GM19023 (cell line): ENCODE measurements around the gene BAZ2B.
"Not testable (repeated sequence)": the region's sequence is repeated elsewhere in the genome, so short reads cannot be mapped to it uniquely, and the experiment has no call there.

Source experiments
- ATAC-seq: cut with Tn5 transposase; IDR thresholded peaks from one replicate; pipeline ENCODE4 v1.9.1; 2021; ENCODE audit warnings: mild to moderate bottlenecking, moderate library complexity; ENCODE audit not compliant: unreplicated experiment

The BAZ2B gene

GRCh38 chr2:159616286-159616701 lies at the start of gene BAZ2B:
BAZ2B (minus strand) TSS chr2:159616548; CDS start chr2:159478719, 137,829 bp downstream.
- peak; percentile 40 for ATAC-seq

- no peak for ATAC-seq
These were observed 44.9 kb upstream of the BAZ2B start for GRCh38 chr2:159661286-159661685.

DNA sequence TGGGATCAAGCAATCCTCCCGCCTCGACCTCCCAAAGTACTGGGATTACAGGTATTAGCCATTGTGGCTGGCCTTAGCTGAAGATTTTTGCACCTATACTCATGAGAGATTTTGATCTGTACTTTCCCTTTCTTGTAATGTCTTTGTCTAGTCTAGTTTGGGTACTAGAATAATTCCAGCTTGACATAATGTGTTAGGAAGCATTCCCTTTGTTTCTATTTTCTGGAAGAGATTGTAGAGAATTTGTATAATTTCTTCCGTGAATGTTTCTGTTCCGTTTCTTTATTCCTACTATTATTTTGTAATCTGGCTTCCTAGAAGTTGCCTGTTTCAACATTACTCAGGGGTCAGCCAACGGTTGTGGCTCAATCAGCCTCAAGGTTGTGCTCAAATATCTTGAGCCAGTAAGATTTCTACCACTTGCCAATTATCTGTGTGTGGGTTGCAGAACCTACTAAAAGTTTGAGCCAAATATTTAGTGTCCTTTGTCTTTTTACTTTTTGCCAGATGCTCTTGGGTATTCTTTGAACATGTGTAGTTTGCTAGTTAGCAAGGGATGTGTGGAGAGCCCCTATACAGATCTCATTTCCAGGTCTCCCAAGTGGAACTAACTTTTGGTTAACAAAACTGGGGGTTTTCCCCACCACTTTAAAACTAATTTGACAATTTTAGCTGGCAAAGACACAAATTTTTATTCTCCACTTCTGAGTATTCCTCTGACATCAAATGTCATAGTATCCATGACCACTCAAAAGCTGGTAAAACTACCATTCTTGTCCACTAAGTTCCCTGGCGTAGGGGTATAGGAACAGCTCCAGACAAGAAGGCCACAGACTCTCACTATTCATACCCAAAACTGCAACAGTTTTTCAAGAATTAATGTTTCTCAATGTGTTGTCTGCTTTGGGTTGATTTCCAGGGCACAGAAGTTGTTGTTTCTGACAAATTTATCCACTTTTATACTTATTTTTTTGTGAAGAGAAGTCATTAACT lies 42.8 kb upstream of the BAZ2B start:
- ATAC-seq, result no peak

DNA sequence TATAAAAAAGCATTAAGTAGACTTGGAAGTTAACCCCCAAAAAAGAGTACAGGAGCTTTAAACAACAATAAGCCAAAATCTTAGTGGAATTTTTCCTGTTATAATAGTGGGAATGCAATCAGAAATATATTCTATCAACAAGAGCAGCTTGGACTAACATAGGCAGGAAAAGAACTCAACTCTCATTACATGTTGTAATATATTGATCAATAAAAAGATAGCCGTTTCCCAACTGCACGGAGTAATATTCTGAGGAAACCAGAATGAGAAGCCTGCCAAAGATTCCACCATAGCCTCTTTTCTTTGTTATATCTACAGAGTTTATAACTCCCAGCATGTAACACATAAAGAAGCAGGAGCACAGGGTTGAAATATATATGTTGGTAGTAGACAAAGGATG lies 37.6 kb upstream of the BAZ2B start:
- ATAC-seq, result no peak

- no peak for ATAC-seq
These were observed 35.5 kb upstream of the BAZ2B start for GRCh38 chr2:159651884-159652283.

DNA sequence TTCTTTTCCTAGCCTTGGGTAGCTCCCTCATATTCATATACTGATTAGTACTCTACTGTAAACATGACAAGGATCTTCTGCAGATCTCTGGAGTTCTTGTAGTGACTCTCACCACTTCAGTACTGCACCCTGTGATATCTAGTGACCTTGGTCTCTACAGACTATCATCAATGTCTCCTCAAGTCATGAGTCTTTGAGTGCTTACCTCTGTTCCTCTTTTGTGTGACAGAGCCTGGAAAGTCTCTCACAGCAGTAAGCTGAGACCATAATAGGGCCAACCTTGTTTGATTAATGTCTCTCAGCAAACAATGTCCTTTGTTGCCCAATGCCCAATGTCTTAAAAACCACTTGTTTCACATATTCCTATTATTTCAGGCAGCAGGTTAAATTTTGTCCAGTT lies 34.2 kb upstream of the BAZ2B start:
- no peak for ATAC-seq

DNA sequence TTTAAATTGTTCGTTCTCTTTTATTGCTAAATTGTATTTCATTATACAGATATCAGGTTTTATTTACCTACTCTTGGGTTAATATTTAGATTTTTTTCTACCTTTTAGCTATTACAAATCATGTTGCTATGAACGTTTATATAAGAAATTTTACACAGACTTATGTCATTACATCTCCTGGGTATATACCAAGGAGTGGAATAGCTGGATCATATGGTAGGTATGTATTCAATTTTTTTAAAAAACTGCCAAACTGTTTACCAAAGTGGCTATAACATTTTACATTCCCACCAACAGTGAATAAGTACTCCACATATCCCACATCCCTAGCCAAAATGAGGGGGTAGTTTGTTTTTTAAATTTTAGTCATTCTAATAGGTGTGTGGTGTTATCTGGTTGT lies 32.3 kb upstream of the BAZ2B start:
- ATAC-seq, result no peak

DNA sequence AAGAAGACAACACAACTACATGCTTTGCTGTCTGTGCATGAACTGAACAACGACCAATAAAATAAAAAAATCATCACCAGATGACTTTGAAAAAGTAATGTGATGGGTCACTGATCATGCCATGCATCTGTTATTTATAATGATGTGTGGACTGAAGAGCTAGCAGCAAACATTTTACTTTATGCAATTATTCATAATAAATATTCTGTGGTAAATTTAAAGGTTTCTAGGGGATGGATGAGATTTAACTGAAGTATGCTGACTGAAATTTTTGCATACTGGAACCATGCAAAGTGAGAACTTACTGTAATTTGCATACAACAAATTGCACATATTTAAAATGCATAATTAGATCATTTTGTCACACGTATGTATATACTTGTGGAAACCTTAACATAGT lies 31.3 kb upstream of the BAZ2B start:
- no peak for ATAC-seq

DNA sequence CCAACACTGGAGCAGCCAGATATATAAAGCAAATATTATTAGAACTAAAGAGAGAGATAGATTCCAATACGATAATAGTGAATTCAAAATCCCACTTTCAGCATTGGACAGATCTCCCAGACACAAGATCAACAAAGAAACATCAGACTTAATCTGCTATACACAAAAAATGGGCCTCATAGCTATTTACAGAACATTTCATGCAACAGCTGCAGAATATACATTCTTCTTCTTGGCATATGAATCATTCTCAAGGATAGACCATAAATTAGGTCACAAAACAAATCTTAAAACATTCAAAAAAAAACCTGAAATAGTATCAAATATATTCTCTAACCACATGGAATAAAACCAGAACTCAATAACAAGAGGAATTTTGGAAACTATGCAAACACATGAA lies 23.8 kb upstream of the BAZ2B start:
- no peak for ATAC-seq

DNA sequence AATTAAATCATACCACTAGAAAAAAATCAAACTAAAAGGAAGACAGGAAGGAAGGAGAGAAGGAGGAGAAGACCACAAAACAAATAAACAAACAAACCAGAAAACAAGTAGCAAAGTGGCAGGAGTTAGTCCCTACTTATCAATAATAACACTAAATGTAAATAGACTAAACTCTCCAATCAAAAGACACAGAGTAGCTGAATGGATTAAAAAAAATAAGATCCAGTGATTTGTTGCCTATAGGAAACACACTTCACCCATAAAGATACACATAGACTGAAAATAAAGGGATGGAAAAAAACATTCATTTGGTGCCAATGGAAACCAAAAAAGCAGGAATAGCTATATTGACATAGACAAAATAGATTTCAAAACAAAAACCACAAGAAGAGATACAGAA lies 23.4 kb upstream of the BAZ2B start:
- no peak for ATAC-seq

DNA sequence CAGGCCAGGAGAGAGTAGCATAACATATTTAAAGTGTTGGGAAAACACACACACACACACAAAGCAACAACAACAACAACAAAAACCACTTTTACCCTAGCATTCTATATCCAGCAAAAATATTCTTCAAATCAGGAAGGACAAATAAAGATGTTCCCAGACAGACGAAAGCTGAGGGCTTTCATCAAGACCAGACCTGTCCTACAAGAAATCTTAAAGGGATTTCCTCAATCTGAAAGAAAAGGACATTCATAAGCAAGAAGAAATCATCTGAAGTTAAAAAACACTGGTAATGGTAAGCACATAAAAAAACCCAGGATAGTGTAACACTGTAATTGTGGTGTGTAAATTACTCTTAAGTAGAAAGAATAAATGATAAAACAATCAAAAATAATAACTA lies 22.7 kb upstream of the BAZ2B start:
- no peak for ATAC-seq

DNA sequence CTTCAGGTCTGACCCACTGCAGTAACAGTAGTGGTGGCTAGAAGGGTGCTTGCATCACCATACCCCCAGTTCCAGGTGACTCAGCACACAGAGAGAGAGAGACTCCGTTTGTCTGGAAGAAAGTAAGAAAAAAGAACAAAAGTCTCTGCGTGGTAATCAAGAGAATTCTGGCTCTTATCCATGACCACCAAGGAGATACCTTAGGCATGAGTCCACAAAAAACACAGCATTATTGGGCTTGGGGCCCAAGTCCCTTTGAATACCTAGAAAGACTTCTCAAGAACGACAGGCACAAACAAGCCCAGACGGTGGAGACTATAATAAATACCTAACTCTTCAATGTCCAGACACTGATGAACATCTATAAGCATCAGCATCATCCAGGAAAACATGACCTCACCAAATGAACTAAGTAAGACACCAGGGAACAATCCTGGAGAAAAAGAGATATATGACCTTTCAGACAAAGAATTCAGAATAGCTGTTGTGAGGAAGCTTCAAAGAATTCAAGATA lies 21.7 kb upstream of the BAZ2B start:
- ATAC-seq, result no peak

DNA sequence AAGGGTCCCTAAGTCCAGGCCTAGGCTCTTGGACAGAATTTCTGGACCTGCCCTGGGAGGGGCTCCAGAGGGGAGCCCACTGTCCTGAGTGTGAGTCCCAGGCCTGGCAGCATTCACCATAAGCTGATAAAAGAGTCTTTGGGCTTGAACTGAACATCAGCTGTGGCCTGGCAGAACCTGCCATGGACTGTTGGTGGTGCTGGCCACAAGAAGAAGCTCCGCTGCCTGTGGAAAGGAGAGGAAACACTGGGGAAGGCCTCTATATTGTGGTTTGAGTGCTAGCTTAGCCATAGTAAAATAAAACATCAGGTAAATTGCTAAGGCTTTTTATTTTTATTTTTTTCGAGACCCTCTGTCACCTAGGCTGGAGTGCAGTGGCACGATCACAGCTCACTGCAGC lies 20.9 kb upstream of the BAZ2B start:
- no peak for ATAC-seq

DNA sequence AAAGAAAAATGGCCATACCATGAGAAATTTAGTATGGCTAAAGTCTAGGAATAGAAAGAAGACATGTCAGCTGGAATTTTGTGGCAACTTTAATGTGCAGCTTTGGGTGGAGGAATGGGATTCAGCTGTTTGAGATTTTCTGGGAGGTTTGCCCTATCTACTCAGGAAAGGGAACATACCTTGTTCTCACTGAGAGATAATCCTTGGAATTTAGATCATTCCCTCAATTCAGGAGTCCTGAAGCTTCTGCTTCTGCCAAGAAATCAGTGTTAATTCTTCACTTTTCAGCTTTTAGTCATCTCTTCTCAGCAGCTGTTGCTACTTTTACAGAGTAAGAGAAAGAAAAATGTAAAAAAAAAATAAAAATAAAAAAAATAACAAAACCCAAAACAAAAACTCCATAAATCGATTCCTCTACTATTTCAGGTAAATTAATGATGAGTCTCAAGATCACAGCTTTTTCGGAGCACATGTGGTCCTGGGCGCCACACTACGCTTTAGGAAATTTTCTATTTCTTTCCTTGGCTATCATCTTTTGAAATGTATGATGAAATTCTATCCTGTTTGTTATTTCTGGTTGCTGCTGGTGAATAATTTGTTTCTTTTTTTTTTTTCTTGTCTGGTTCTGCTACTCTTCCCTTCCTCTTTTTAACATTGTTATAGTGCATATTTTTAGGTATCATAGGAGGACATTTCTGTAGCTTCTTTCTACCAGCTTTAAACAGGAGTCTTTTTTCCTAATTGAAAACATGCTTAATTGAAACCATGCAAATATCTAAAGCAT lies 18.9 kb upstream of the BAZ2B start:
- ATAC-seq, result no peak

DNA sequence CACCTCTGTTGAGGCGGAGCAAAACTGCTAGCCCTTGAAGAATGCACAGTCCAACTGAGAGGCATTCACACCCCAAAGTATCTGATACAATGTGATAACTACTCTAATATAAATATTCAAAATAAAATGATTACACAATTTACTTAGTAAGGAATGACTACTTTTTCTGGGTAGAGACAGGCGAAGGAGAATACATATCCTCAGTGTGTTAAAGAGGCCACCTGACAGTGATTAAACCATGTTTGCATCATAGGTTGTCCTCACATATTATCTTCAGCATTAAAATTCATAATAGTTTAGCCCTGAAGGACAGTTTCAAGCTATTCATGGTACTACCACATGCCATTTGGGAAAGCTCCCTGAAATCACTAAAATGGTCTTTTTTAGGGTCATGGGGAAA lies 16.9 kb upstream of the BAZ2B start:
- no peak for ATAC-seq

- ATAC-seq, result not testable (repeated sequence)
These were observed 9.3 kb upstream of the BAZ2B start for GRCh38 chr2:159625628-159626027.

- no peak for ATAC-seq
These were observed 7.1 kb upstream of the BAZ2B start for GRCh38 chr2:159623436-159623835.

DNA sequence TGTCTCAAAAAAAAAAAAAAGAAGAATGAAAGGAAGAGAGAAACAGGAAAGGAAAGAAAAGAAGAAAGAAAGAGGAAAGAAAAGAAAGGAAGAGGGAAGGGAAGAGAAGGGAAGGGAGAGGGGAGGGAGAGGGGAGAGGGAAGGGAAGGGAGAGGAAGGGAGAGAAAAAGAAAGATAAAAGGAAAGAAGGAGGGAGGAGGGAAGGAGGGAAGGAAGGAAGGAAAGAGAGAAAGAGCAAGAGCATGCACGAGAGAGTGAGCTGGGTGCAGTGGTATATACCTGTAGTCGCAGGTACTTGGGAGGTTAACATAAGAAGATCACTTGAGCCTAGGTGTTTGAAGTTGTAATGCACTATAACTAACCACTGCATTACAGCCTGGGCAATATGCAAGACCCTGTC lies 6.6 kb upstream of the BAZ2B start:
- no peak for ATAC-seq

DNA sequence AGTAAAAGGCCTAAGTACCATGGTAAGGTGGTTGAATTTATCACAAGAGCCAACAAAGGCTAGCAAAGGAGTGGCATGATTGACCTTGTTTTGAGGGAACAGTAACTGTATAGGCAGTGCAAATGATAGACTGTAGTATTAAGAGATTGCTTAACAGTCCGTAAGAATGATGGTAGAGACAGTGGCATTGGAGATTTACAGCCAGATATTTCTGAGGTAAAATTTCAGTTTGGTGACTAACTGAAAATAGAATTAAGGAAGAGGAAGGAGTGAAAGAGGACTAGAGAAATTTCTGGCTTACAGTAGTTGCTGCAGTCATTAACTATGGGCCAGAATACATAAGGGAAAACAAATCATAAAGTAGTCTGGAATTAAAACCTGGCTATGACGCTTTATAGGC lies 4.4 kb upstream of the BAZ2B start:
- no peak for ATAC-seq

GRCh38 chr2:159617646-159618045 lies 1.3 kb upstream of the BAZ2B start:
- ATAC-seq, result no peak

- ATAC-seq, result no peak
These were observed 752 bp upstream of the BAZ2B start for GRCh38 chr2:159617100-159617499.
